ENCODE data around the gene PACSIN1.

Gene PACSIN1

GRCh38 chr6:34465531-34466241 is at the start of gene PACSIN1:
TSS of gene PACSIN1 (plus strand) at chr6:34466076. CDS start at chr6:34526306, 60,230 bp downstream.
- no peak for TF ChIP-seq CTCF (conservative IDR thresholded peaks at IDR 0.05; ENCODE audit: low read depth, low read length)
- no peak for DNase-seq (ENCODE audit: low read depth)
- H3K4me3 ChIP-seq (ENCODE audit: low read depth, low read length), result peak within 1 kb of the TSS; percentile 29

GRCh38 chr6:34416877-34417371 is 49.0 kb upstream of the PACSIN1 start:
- no peak overlapping the region for H3K4me3 ChIP-seq (ENCODE audit: low read depth, low read length)
- TF ChIP-seq CTCF (conservative IDR thresholded peaks at IDR 0.05; ENCODE audit: low read depth, low read length), result no peak
- DNase-seq (ENCODE audit: low read depth), result no peak

DNA sequence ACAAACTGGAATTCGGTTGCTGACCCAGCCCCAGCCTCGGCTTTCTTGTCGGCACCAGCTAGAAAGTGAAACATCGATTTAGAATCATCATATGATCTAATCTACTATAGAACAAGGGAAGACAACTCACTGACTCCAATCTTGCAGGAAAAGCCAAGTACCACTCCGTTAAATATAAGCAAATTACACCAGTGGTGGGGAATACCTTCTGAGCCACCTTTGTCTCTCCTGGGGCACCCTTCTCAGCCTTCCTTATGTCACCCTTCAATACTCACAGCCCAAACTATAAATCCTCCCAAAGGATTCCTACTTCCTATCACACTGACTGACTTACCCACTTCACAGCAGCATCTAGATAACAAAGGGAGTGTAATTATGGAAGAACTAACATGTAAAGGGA is 47.5 kb upstream of the PACSIN1 start:
- no peak overlapping the region for H3K4me3 ChIP-seq (ENCODE audit: low read depth, low read length)
- TF ChIP-seq CTCF (conservative IDR thresholded peaks at IDR 0.05; ENCODE audit: low read depth, low read length), result no peak
- no peak for DNase-seq (ENCODE audit: low read depth)

DNA sequence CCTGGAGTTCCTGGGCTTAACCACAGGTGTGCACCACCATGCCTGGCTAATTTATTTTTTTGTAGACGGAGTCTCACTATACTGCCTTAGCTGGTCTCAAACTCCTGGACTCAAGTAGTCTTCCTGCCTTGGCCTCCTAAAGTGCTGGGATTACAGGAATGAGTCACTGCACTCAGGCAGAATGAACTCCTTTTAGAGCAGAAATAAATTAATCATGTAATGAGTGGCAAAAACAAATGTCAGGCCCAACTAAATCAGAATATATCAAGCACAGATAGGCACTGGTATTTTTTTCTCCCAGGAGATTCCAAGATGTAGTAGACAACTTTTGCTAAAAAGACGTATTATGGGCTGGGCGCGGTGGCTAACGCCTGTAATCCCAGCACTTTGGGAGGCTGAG is 42.6 kb upstream of the PACSIN1 start:
- H3K4me3 ChIP-seq (ENCODE audit: low read depth, low read length), result no peak overlapping the region
- TF ChIP-seq CTCF (conservative IDR thresholded peaks at IDR 0.05; ENCODE audit: low read depth, low read length), result no peak
- no peak for DNase-seq (ENCODE audit: low read depth)

DNA sequence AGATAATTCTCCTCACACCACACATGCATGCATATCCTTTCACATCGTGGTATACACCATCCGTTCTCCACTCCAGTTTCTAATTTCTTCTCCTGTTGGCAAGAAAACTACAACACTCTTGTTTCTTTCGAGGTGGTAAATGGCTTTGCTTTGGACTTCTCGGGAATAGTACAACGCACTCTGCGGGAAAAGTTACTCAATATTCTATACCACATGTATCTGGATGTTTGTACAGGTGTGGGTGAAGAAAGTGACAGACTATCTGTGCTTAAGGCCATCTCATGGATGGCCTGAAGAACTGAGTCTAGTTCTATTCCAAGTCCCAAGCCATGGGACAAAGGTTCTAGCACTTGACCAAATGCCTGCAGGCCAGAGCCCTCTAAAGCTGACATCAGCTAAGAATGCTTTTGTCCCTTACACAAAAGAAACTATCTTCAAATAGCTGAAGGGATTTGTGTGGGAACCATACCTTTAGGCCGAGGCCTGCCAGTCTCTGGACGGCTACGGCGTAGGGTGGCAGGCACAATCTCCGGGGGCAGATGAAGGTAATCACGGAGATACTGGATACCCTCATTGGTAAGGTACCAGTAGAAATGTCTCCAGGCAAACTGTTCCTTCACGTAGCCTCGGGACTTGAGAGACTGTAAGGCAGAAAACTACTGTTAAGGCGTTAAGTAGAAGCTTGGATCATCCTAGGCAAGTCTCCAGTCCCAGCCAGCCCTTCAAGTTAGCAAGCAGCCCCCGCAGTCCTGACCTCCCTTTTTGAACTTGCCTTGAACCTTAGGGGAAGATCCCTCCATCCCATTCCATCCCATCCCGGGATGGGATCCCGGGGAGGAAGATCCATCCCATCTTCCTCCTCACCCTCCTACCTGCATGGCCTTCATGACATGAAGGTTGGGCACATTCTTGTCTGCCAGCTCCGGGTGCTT is 41.4 kb upstream of the PACSIN1 start:
- DNase-seq (ENCODE audit: low read depth), result no peak
- no peak for TF ChIP-seq CTCF (conservative IDR thresholded peaks at IDR 0.05; ENCODE audit: low read depth, low read length)
- peak overlapping the region; percentile 94 for H3K4me3 ChIP-seq (ENCODE audit: low read depth, low read length)

GRCh38 chr6:34425132-34425497 is 40.8 kb upstream of the PACSIN1 start:
- peak; percentile 34 for DNase-seq (ENCODE audit: low read depth)
- peak overlapping the region; percentile 94 for H3K4me3 ChIP-seq (ENCODE audit: low read depth, low read length)
- no peak for TF ChIP-seq CTCF (conservative IDR thresholded peaks at IDR 0.05; ENCODE audit: low read depth, low read length)
